Measurements from ENCODE around the gene AAR2. TPM values are rescaled to one million over a fixed set of nuclear protein-coding genes. Genes with fewer than 3 reads are reported as not detected.

AAR2 gene
- total RNA-seq, 1 donor from 2014 or later = 30.2 TPM

DNA sequence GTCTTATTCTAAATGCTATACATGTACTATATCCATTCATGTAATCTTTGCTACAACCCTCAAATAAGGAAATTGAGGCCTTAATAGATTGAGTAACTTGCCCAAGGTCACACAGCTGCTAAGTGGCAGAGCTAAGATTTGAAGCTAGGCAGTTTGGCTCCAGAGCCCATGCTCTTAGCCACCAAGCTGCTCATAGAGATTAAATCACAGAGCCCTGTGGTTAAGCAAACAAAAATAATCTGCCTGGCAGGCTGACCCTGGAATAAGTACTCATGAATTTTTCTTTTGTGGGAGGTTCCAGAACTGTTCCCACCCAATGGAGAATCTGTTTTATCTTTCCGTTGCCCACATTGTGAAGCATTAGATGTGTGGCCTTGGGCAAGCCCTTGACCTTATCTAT is 7.4 kb downstream of the AAR2 start:
- TF ChIP-seq, protein P1, sequence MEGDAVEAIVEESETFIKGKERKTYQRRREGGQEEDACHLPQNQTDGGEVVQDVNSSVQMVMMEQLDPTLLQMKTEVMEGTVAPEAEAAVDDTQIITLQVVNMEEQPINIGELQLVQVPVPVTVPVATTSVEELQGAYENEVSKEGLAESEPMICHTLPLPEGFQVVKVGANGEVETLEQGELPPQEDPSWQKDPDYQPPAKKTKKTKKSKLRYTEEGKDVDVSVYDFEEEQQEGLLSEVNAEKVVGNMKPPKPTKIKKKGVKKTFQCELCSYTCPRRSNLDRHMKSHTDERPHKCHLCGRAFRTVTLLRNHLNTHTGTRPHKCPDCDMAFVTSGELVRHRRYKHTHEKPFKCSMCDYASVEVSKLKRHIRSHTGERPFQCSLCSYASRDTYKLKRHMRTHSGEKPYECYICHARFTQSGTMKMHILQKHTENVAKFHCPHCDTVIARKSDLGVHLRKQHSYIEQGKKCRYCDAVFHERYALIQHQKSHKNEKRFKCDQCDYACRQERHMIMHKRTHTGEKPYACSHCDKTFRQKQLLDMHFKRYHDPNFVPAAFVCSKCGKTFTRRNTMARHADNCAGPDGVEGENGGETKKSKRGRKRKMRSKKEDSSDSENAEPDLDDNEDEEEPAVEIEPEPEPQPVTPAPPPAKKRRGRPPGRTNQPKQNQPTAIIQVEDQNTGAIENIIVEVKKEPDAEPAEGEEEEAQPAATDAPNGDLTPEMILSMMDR (conservative IDR thresholded peaks at IDR 0.05; ENCODE audit: low read depth, low read length) = no peak
- DNase-seq (ENCODE audit: low read depth) = no peak
- H3K4me3 ChIP-seq (ENCODE audit: low read depth, low read length) = no peak overlapping the region

DNA sequence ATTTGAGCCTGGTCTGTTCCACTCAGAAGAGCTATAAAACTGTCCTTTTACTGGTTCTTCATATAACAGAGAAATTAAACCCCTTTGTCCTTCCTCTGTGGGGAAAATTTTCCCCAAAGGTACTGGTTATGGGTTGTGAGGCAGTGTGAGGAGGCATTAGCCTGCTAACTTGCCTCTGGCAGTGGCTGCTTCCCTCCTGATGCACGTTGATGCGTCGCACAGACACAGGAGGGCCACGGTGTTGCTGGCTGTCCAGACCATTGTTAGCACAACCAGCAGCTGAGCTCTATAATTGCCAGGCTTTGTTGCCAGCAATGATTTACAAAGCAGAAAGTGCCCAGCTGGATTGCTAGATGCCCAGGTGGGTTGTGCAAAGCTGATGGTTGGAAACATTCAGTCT is 10.1 kb downstream of the AAR2 start:
- TF ChIP-seq, protein P1 (conservative IDR thresholded peaks at IDR 0.05; ENCODE audit: low read depth, low read length) = no peak
- DNase-seq (ENCODE audit: low read depth) = no peak
- H3K4me3 ChIP-seq (ENCODE audit: low read depth, low read length) = no peak overlapping the region

DNA sequence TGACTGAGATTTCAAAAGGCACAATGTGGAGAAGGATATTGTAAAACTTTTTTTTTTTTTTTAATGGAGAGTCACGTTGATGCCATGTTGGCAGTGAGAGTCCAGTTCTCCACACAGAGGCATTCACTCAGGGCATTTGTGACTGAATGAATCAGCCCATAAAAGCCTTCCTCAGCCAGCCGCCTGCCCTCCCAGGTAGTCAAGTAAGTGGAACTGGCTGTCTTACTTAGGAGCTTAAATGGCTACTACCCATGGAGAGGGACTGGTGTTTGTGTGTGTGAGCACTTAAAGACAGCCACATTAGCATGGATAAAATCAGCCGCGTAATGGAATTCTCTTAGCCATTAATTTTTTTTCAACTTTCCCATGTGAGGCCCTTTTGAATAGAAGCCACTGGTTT is 12.6 kb downstream of the AAR2 start:
- no peak for DNase-seq (ENCODE audit: low read depth)
- TF ChIP-seq, protein P1 (conservative IDR thresholded peaks at IDR 0.05; ENCODE audit: low read depth, low read length) = no peak
- H3K4me3 ChIP-seq (ENCODE audit: low read depth, low read length) = no peak overlapping the region

DNA sequence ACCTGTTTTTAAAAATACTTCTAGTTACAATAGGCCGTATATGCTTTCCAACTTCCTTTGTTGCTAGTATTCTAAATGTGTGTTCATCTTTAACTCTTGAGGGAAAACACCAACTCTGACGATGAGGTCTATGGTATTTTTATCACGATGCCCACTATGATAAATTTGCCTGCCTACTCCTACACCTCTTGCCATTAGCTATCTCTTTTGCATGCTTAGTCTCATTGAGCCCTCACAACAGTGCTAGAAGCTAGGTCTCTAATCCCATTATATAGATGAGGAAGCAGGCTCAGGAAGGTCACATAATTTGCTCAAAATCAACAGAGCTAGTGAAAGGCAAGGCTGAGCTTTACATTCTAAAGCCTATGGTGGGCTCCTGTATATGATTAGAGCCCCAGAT is 13.2 kb downstream of the AAR2 start:
- no peak overlapping the region for H3K4me3 ChIP-seq (ENCODE audit: low read depth, low read length)
- DNase-seq (ENCODE audit: low read depth) = no peak
- TF ChIP-seq, protein P1 (conservative IDR thresholded peaks at IDR 0.05; ENCODE audit: low read depth, low read length) = no peak

DNA sequence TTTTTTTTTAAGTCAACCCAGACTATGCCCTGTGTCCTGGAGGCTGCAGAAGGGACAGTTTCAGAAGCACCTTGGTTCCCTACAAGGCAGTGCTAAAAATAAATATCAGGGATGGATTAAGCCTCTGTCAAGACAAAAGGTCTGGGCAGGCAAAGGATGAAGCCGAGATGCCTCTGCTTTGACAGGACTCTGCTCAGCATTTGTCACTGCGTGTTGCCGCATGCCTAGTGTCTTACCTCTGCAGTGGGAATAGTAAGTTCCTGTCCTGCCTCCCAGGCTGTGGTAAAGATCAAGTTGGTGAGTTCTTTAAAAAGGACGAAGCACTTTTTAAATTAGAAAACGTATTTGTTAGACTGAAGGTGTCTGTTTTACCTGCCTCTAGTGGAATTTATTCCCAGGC is 15.1 kb downstream of the AAR2 start:
- no peak for DNase-seq (ENCODE audit: low read depth)
- TF ChIP-seq, protein P1 (conservative IDR thresholded peaks at IDR 0.05; ENCODE audit: low read depth, low read length) = no peak
- no peak overlapping the region for H3K4me3 ChIP-seq (ENCODE audit: low read depth, low read length)

DNA sequence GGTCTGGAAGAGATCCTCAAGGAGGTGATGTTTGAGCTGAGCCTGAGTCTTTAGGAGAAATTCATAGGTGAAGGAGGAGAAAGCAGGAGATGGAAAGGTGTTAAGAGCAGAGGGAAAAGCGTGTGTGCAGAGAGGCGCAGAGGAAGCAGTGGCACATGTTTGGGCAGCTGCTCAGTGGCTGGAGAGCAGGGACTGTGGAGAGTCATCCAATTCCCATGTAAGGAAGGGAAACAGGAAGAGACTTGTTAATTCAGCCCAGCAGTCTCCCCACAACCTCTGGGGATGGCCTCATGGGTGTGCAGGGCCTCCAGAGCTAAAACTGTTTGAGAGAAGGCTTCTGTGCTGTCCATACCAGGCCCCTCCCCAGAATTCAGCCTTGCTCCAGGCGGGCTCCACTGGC is 16.2 kb downstream of the AAR2 start:
- TF ChIP-seq, protein P1 (conservative IDR thresholded peaks at IDR 0.05; ENCODE audit: low read depth, low read length) = no peak
- no peak overlapping the region for H3K4me3 ChIP-seq (ENCODE audit: low read depth, low read length)
- DNase-seq (ENCODE audit: low read depth) = no peak

DNA sequence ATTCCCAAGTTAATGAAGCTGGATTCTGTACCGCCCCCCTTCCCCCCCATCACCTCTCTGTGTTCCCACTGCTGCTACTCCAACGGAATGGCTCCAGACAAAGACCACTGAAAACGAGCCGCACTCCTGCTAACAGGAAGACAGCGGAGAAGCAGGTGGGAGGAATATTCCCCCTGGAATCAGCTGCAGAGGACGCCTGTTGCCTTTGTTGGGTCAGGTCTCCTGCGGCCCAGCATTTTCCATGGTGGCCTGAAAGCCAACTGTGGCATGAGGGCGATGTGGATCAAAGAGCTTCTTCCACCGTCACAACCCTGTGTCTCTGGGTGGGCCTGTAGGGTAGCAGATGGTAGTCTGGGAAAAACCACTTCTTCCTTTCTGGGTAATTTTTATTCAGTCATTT is 16.8 kb downstream of the AAR2 start:
- H3K4me3 ChIP-seq (ENCODE audit: low read depth, low read length) = no peak overlapping the region
- DNase-seq (ENCODE audit: low read depth) = no peak
- TF ChIP-seq, protein P1 (conservative IDR thresholded peaks at IDR 0.05; ENCODE audit: low read depth, low read length) = no peak

All from epithelial cell of proximal tubule (primary cell).